GM21390 (cell line): ENCODE results near the gene PTAFR.
A peak's percentile ranks its signal among the peaks of the same experiment; 100 is the strongest.

Experiments used
- ATAC-seq: cut with Tn5 transposase; IDR thresholded peaks from one replicate; pipeline ENCODE4 v1.9.1; 2021; ENCODE audit not compliant: unreplicated experiment

Gene PTAFR

GRCh38 chr1:28176492-28177470 is at the start of gene PTAFR:
Gene PTAFR (minus strand): TSS chr1:28176690. CDS start chr1:28151021, 25,669 bp downstream.
- ATAC-seq: peak; percentile 33

- no peak for ATAC-seq
Measured at GRCh38 chr1:28213315-28213714, 36.8 kb upstream of the PTAFR start.

GRCh38 chr1:28209700-28210099 is 33.2 kb upstream of the PTAFR start:
- no peak for ATAC-seq

GRCh38 chr1:28208818-28209441 is 32.4 kb upstream of the PTAFR start:
- no peak for ATAC-seq

- ATAC-seq: no peak
Measured at GRCh38 chr1:28205243-28205642, 28.8 kb upstream of the PTAFR start.

GRCh38 chr1:28200234-28200873 is 23.9 kb upstream of the PTAFR start:
- ATAC-seq: no peak

- ATAC-seq: peak; percentile 83
Measured at GRCh38 chr1:28199328-28200233, 23.1 kb upstream of the PTAFR start.

GRCh38 chr1:28197682-28198415 is 21.4 kb upstream of the PTAFR start:
- no peak for ATAC-seq

GRCh38 chr1:28196330-28196729 is 19.8 kb upstream of the PTAFR start:
- no peak for ATAC-seq

- no peak for ATAC-seq
Measured at GRCh38 chr1:28195780-28196179, 19.3 kb upstream of the PTAFR start.

GRCh38 chr1:28194326-28195035 is 18.0 kb upstream of the PTAFR start:
- ATAC-seq: no peak

- no peak for ATAC-seq
Measured at GRCh38 chr1:28193701-28194161, 17.2 kb upstream of the PTAFR start.

- no peak for ATAC-seq
Measured at GRCh38 chr1:28190996-28191645, 14.6 kb upstream of the PTAFR start.

- no peak for ATAC-seq
Measured at GRCh38 chr1:28190337-28190979, 14.0 kb upstream of the PTAFR start.

GRCh38 chr1:28185071-28185470 is 8.6 kb upstream of the PTAFR start:
- ATAC-seq: no peak

GRCh38 chr1:28180306-28181305 is 4.1 kb upstream of the PTAFR start:
- ATAC-seq: no peak
